SK-N-SH (cell line): ENCODE results near the gene SHISA3. TPM values are rescaled to one million over a fixed set of nuclear protein-coding genes. Genes with fewer than 3 reads are reported as not detected.

Experiments
- CTCF ChIA-PET: fragments of 300-600, 350-600 bp; formaldehyde crosslinking; extraction: SDS; loops from one replicate; lab custom pipeline; 2021; lab: Yijun Ruan, JAX
- POLR2A ChIA-PET: fragments of 350-600 bp; sonication (Branson Sonifier 250); formaldehyde crosslinking; extraction: SDS; loops from one replicate; lab custom pipeline; 2020; ENCODE audit warnings: antibody characterized with exemption, inconsistent platforms; lab: Yijun Ruan, JAX
- DNase-seq: peaks from one replicate; pipeline ENCODE4 v3.0.0; 2012
- H2AFZ ChIP-seq: fragments of 200-600 bp; sonication (generic); 2 replicates; pipeline ENCODE4 v1.8.1; 2016; ENCODE audit warnings: antibody characterized with exemption, mild to moderate bottlenecking, low read depth
- H3F3A ChIP-seq: fragments of 200-600 bp; sonication (generic); replicated peaks from 2 replicates; pipeline ENCODE3; 2016; ENCODE audit warnings: antibody characterized with exemption, mild to moderate bottlenecking; ENCODE audit not compliant: insufficient read depth
- H3K27ac ChIP-seq, 2 experiments: fragments of 200-500 bp in 1 of 2; fragments of 200-600 bp in 1 of 2; sonication (Bioruptor generic) in 1 of 2; sonication (generic), shearing (Covaris generic) in 1 of 2; 2 replicates each; pipeline versions ENCODE4 v1.5.1 to v1.6.1; 2014 to 2016; ENCODE audit warnings: low read depth in 2 of 2, inconsistent platforms in 1 of 2, low read length in 1 of 2, mild to moderate bottlenecking in 1 of 2, mixed read lengths in 1 of 2
- H3K27me3 ChIP-seq: fragments of 200-600 bp; sonication (generic), shearing (Covaris generic); 2 replicates; pipeline ENCODE4 v1.6.1; 2016; ENCODE audit warnings: mixed run types; ENCODE audit not compliant: insufficient read depth
- H3K36me3 ChIP-seq, 2 experiments: fragments of 200-500 bp in 1 of 2; fragments of 200-600 bp in 1 of 2; sonication (Bioruptor generic) in 1 of 2; sonication (generic) in 1 of 2; replicated peaks in 1 of 2; 2 replicates each; pipeline versions ENCODE3 to v1.5.1; 2014 to 2016; ENCODE audit warnings: low read length in 1 of 2, mild to moderate bottlenecking in 1 of 2; ENCODE audit not compliant: insufficient read depth in 2 of 2, control insufficient read depth in 1 of 2
- H3K4me1 ChIP-seq, 2 experiments: fragments of 200-500 bp in 1 of 2; fragments of 200-600 bp in 1 of 2; sonication (Bioruptor generic) in 1 of 2; sonication (generic), shearing (Covaris generic) in 1 of 2; 2 replicates each; pipeline versions ENCODE4 v1.5.1 to v1.6.1; 2014 to 2016; ENCODE audit warnings: low read depth in 1 of 2, low read length in 1 of 2, mixed run types in 1 of 2; ENCODE audit not compliant: insufficient read depth in 2 of 2, control insufficient read depth in 1 of 2
- H3K4me2 ChIP-seq: fragments of 200-600 bp; sonication (generic), shearing (Covaris generic); 2 replicates; pipeline ENCODE4 v1.6.1; 2017; ENCODE audit warnings: mixed run types
- H3K4me3 ChIP-seq, 2 experiments: fragments of 200-500 bp in 1 of 2; fragments of 200-600 bp in 1 of 2; sonication (Bioruptor generic) in 1 of 2; sonication (generic), shearing (Covaris generic) in 1 of 2; 2 replicates each; pipeline versions ENCODE4 v1.5.1 to v1.8.1; 2014 to 2016; ENCODE audit warnings: low read depth in 2 of 2, inconsistent platforms in 1 of 2, low read length in 1 of 2, mild to moderate bottlenecking in 1 of 2, mixed read lengths in 1 of 2, moderate library complexity in 1 of 2
- H3K79me2 ChIP-seq: fragments of 200-600 bp; sonication (generic); 2 replicates; pipeline ENCODE4 v1.8.1; 2017; ENCODE audit warnings: mild to moderate bottlenecking; ENCODE audit not compliant: insufficient read depth
- H3K9ac ChIP-seq: fragments of 200-600 bp; sonication (generic); 2 replicates; pipeline ENCODE4 v1.6.1; 2017; ENCODE audit warnings: mixed run types
- H3K9me2 ChIP-seq: fragments of 200-600 bp; sonication (generic); 2 replicates; pipeline ENCODE4 v1.6.1; 2017; ENCODE audit warnings: mixed run types
- H3K9me3 ChIP-seq: fragments of 200-600 bp; sonication (generic); 2 replicates; pipeline ENCODE4 v1.6.1; 2017; ENCODE audit warnings: mixed run types, mild to moderate bottlenecking, moderate library complexity
- H4K20me1 ChIP-seq: fragments of 200-600 bp; sonication (generic); 2 replicates; pipeline ENCODE4 v1.6.1; 2017; ENCODE audit warnings: mild to moderate bottlenecking, mixed run types; ENCODE audit not compliant: insufficient read depth
- CTCF ChIP-seq: fragments of 200-600 bp; sonication (generic); IDR thresholded peaks from 2 replicates; pipeline ENCODE4 v1.6.1; 2017; ENCODE audit warnings: antibody characterized with exemption, mild to moderate bottlenecking, moderate library complexity
- ELF1 ChIP-seq: IDR thresholded peaks from 2 replicates; pipeline ENCODE4 v1.4.0; 2012
- EP300 ChIP-seq, 2 experiments: IDR thresholded peaks; 2 replicates each; pipeline versions ENCODE4 v1.4.0 to v1.6.1; 2012; ENCODE audit warnings: borderline replicate concordance in 1 of 2, low read depth in 1 of 2, low read length in 1 of 2
- EZH2phosphoT487 ChIP-seq: fragments of 200-600 bp; sonication (generic); IDR thresholded peaks from 2 replicates; pipeline ENCODE4 v1.6.1; 2017; ENCODE audit warnings: low read depth, mixed run types, mild to moderate bottlenecking, antibody characterized with exemption, moderate library complexity, borderline replicate concordance
- FOSL2 ChIP-seq: IDR thresholded peaks from 2 replicates; pipeline ENCODE4 v1.4.0; 2012; ENCODE audit warnings: low read depth, mild to moderate bottlenecking, moderate library complexity, borderline replicate concordance
- FOXJ3 ChIP-seq: sonication (generic); formaldehyde crosslinking; IDR thresholded peaks from 2 replicates; pipeline ENCODE4 v1.5.1; 2020; ENCODE audit warnings: mild to moderate bottlenecking, missing genetic modification reagents
- FOXM1 ChIP-seq: IDR thresholded peaks from 2 replicates; pipeline ENCODE4 v1.4.0; 2012; ENCODE audit warnings: low read depth, mild to moderate bottlenecking
- GABPA ChIP-seq: IDR thresholded peaks from 2 replicates; pipeline ENCODE4 v1.4.0; 2012; ENCODE audit warnings: low read depth, mild to moderate bottlenecking
- IRF3 ChIP-seq: fragments of 150-350 bp; IDR thresholded peaks from 2 replicates; pipeline ENCODE4 v1.6.1; 2016; ENCODE audit warnings: mild to moderate bottlenecking, low read depth, low read length
- JUND ChIP-seq: IDR thresholded peaks from 2 replicates; pipeline ENCODE4 v1.4.0; 2012
- NFIC ChIP-seq: IDR thresholded peaks from 2 replicates; pipeline ENCODE4 v1.4.0; 2012; ENCODE audit warnings: borderline replicate concordance
- POLR2AphosphoS5 ChIP-seq: IDR thresholded peaks from 2 replicates; pipeline ENCODE4 v1.6.1; 2012; ENCODE audit warnings: low read depth, low read length
- RAD21 ChIP-seq: IDR thresholded peaks from 2 replicates; pipeline ENCODE4 v1.6.1; 2012; ENCODE audit warnings: mild to moderate bottlenecking, low read length
- RXRA ChIP-seq: IDR thresholded peaks from 2 replicates; pipeline ENCODE4 v1.4.0; 2012; ENCODE audit warnings: low read depth, mild to moderate bottlenecking, borderline replicate concordance
- SMC3 ChIP-seq: IDR thresholded peaks from 2 replicates; pipeline ENCODE4 v1.6.1; 2012; ENCODE audit warnings: low read depth, low read length, improper control_type of control experiment
- TCF12 ChIP-seq: IDR thresholded peaks from 2 replicates; pipeline ENCODE4 v1.4.0; 2012
- ZBTB33 ChIP-seq: IDR thresholded peaks from 2 replicates; pipeline ENCODE4 v1.4.0; 2012; ENCODE audit warnings: low read depth, borderline replicate concordance
- WGBS: methylation state at CpG from one replicate; pipeline ENCODE4 v1.1.6; 2017; ENCODE audit warnings: low lambda C conversion rate; 5-methylcytosine and 5-hydroxymethylcytosine counted together
- polyA plus RNA-seq, 3 experiments: library from polyadenylated mRNA; depleted of rRNA; stranded (reverse); fragments of >200 nt; gene quantifications; 2 replicates each; pipeline ENCODE4 v1.2.3, GENCODE V29; 2012
- TF ChIP-seq, protein P1 (sequence below): IDR thresholded peaks from 2 replicates; pipeline ENCODE4; 2012
- TF ChIP-seq, protein P2 (sequence below): fragments of 150-350 bp; IDR thresholded peaks from 2 replicates; pipeline ENCODE4 v1.6.1; 2017; ENCODE audit warnings: antibody characterized with exemption, low read length, low read depth, borderline replicate concordance
- TF ChIP-seq, protein P3 (sequence below): IDR thresholded peaks from 2 replicates; pipeline ENCODE4 v1.4.0; 2012; ENCODE audit warnings: low read depth

Gene SHISA3
- polyA plus RNA-seq, 1 of the 3 experiments (the other 2 are of a cell fraction): 1.1 TPM

- no peak overlapping the region for H3K4me3 ChIP-seq
- no peaks in the 10 kb centered on the region for H3K27me3 ChIP-seq
- DNase-seq: no peak
- no peak overlapping the region for H3K4me2 ChIP-seq
- no peak for TF ChIP-seq FOXJ3 (CRISPR knock-in tag)
- TF ChIP-seq RXRA: no peak
- TF ChIP-seq ZBTB33: no peak
- TF ChIP-seq FOSL2: no peak
- TF ChIP-seq, protein P1, sequence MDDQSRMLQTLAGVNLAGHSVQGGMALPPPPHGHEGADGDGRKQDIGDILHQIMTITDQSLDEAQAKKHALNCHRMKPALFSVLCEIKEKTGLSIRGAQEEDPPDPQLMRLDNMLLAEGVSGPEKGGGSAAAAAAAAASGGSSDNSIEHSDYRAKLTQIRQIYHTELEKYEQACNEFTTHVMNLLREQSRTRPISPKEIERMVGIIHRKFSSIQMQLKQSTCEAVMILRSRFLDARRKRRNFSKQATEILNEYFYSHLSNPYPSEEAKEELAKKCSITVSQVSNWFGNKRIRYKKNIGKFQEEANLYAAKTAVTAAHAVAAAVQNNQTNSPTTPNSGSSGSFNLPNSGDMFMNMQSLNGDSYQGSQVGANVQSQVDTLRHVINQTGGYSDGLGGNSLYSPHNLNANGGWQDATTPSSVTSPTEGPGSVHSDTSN: no peak
- TF ChIP-seq RAD21: no peak
- TF ChIP-seq ELF1: no peak
- TF ChIP-seq SMC3: no peak
- no peak for TF ChIP-seq FOXM1
- TF ChIP-seq TCF12: no peak
- no peak for TF ChIP-seq IRF3
- TF ChIP-seq, protein P2, sequence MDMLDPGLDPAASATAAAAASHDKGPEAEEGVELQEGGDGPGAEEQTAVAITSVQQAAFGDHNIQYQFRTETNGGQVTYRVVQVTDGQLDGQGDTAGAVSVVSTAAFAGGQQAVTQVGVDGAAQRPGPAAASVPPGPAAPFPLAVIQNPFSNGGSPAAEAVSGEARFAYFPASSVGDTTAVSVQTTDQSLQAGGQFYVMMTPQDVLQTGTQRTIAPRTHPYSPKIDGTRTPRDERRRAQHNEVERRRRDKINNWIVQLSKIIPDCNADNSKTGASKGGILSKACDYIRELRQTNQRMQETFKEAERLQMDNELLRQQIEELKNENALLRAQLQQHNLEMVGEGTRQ: no peak
- no peak for TF ChIP-seq JUND
- TF ChIP-seq, protein P3, sequence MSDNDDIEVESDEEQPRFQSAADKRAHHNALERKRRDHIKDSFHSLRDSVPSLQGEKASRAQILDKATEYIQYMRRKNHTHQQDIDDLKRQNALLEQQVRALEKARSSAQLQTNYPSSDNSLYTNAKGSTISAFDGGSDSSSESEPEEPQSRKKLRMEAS: no peak
- no peak for TF ChIP-seq EZH2phosphoT487
- no peak for TF ChIP-seq CTCF
- no peak for TF ChIP-seq EP300 (IDR thresholded peaks at IDR 0.05; ENCODE audit: borderline replicate concordance in 1 of 2, low read depth in 1 of 2, low read length in 1 of 2)
- TF ChIP-seq POLR2AphosphoS5: no peak
- TF ChIP-seq NFIC: no peak
- TF ChIP-seq GABPA: no peak
- 42% methylated on average over 4 of the region's 4 CpGs for WGBS
- H3K79me2 ChIP-seq: no peaks in the 10 kb centered on the region
- H4K20me1 ChIP-seq: no peaks in the 10 kb centered on the region
- ChIA-PET POLR2A (no interaction called here), CTCF (interaction anchor here (1.1 kb wide), 2 partner anchors 21 to 143 kb away, joined by 3 to 4 read pairs; no protein-coding TSS in a partner anchor)
- no peak overlapping the region for H2AFZ ChIP-seq
- H3K9me2 ChIP-seq: no peaks in the 10 kb centered on the region
- no peak overlapping the region for H3K27ac ChIP-seq
- H3F3A ChIP-seq: no peaks in the 10 kb centered on the region
- no peak overlapping the region for H3K9ac ChIP-seq
- H3K9me3 ChIP-seq: no peaks in the 10 kb centered on the region
- H3K36me3 ChIP-seq: no peaks in the 10 kb centered on the region
- peaks cover 0 to 4% of the 10 kb centered on the region in 2 experiments; a peak in 1 of 4 replicates for H3K4me1 ChIP-seq
These were observed 19.8 kb upstream of the SHISA3 start for GRCh38 chr4:42377497-42377896.
